Brain microvascular endothelial cell (primary cell): ENCODE results near the gene SLC49A3.
"Not testable (repeated sequence)": the region's sequence is repeated elsewhere in the genome, so short reads cannot be mapped to it uniquely, and the experiment has no call there.

Experiments
- DNase-seq: peaks from one replicate; pipeline ENCODE4 v3.0.0-alpha.2; 2020
- H3K27ac ChIP-seq: fragments of 250-450 bp; sonication (Bioruptor Pico); 2 replicates; pipeline ENCODE4 v1.5.1; 2020; ENCODE audit warnings: mild to moderate bottlenecking, moderate library complexity
- H3K27me3 ChIP-seq: fragments of 250-450 bp; sonication (Bioruptor Pico); replicated peaks from 2 replicates; pipeline ENCODE4 v1.5.1; 2020; ENCODE audit warnings: mild to moderate bottlenecking
- H3K36me3 ChIP-seq: fragments of 250-450 bp; sonication (Bioruptor Pico); replicated peaks from 2 replicates; pipeline ENCODE4 v1.5.1; 2020; ENCODE audit warnings: mild to moderate bottlenecking
- H3K4me3 ChIP-seq: 2 replicates; pipeline ENCODE4 v1.5.1; 2011; ENCODE audit warnings: low read depth, mild to moderate bottlenecking, control low read depth, low read length, moderate library complexity
- CTCF ChIP-seq: IDR thresholded peaks from 2 replicates; pipeline ENCODE4 v1.5.1; 2011; ENCODE audit warnings: low read depth, mild to moderate bottlenecking, moderate library complexity, low read length, control low read depth, inconsistent platforms; ENCODE audit errors: missing control alignments
- in situ Hi-C: cut with HindIII; loops from 2 replicates; pipeline ENCODE4 v1.10.0; 2017; ENCODE audit warnings: low sequenced_read_pairs, low pct_ligation_motif_present

Gene SLC49A3

GRCh38 chr4:706834-707598 is 18.1 kb upstream of the SLC49A3 start:
- in situ Hi-C loops, result no loop called here
- DNase-seq, result no peak
- no peak for TF ChIP-seq CTCF
- Histone ChIP-seq H3K36me3 (peaks cover 7% of the 10 kb centered on the region), H3K27ac (no peak overlapping the region), H3K4me3 (peak overlapping the region; percentile 77), H3K27me3 (no peaks in the 10 kb centered on the region)

GRCh38 chr4:706083-706633 is 17.2 kb upstream of the SLC49A3 start:
- not testable (repeated sequence) for DNase-seq, H3K27me3 ChIP-seq
- H3K27ac ChIP-seq, result peak overlapping the region; percentile 99

GRCh38 chr4:705278-706082 is 16.5 kb upstream of the SLC49A3 start, which contains the start of gene PCGF3:
Gene PCGF3, plus strand, starts transcription at chr4:705832. Its CDS starts 27,849 bp downstream, at chr4:733681.
- H3K4me3 ChIP-seq, result peak within 1 kb of the TSS; percentile 77

More at GRCh38 chr4:706083-706633, 17.2 kb upstream of the SLC49A3 start:
- H3K4me3 ChIP-seq, result peak overlapping the region; percentile 77
- H3K36me3 ChIP-seq, in situ Hi-C loops: not testable (repeated sequence)

GRCh38 chr4:704971-705277 is 16.0 kb upstream of the SLC49A3 start:
- in situ Hi-C loops, result no loop called here
- H3K4me3 ChIP-seq, result no peak overlapping the region
- DNase-seq, result no peak
- no peak for TF ChIP-seq CTCF
- H3K36me3 ChIP-seq, result peaks cover 7% of the 10 kb centered on the region
- H3K27ac ChIP-seq, result no peak overlapping the region
- no peaks in the 10 kb centered on the region for H3K27me3 ChIP-seq

More at GRCh38 chr4:705278-706082, 16.5 kb upstream of the SLC49A3 start, which contains the start of gene PCGF3:
- in situ Hi-C loops, result no loop called here
- DNase-seq, result peak; percentile 91
- TF ChIP-seq CTCF, result no peak
- Histone ChIP-seq H3K27me3 (no peaks in the 10 kb centered on the region), H3K36me3 (peaks cover 7% of the 10 kb centered on the region), H3K27ac (peak within 1 kb of the TSS; percentile 99)

- Histone ChIP-seq H3K27me3 (no peaks in the 10 kb centered on the region), H3K36me3 (peaks cover 7% of the 10 kb centered on the region), H3K4me3 (no peak overlapping the region), H3K27ac (no peak overlapping the region)
- in situ Hi-C loops, result no loop called here
- no peak for TF ChIP-seq CTCF
- no peak for DNase-seq
These were observed 15.4 kb upstream of the SLC49A3 start for GRCh38 chr4:704198-704891.
